Cardiac muscle cell (in vitro differentiated cells and primary cell): ENCODE results near the gene ALK. TPM values are rescaled to one million over a fixed set of nuclear protein-coding genes. Genes with fewer than 3 reads are reported as not detected.

ENCODE experiments used
- DNase-seq, 2 donors: peaks; one replicate each; pipeline versions ENCODE4 v3.0.0 to v3.0.0-alpha.2; 2010 to 2017; ENCODE audit warnings: low read depth in 1 of 2, low spot score in 1 of 2
- H3K27ac ChIP-seq: fragments of 200-600 bp; sonication (generic); 2 replicates; pipeline ENCODE4 v1.5.1; 2016
- H3K27me3 ChIP-seq: fragments of 200-600 bp; sonication (generic); 2 replicates; pipeline ENCODE4 v1.6.0; 2016; ENCODE audit warnings: control low read depth
- H3K36me3 ChIP-seq: fragments of 200-600 bp; sonication (generic); 2 replicates; pipeline ENCODE4 v1.5.1; 2016; ENCODE audit warnings: control low read depth
- H3K4me1 ChIP-seq: fragments of 200-600 bp; sonication (generic); 2 replicates; pipeline ENCODE4 v1.8.1; 2017; ENCODE audit warnings: low read depth, mild to moderate bottlenecking, mixed run types
- H3K4me3 ChIP-seq: fragments of 200-600 bp; sonication (generic); 2 replicates; pipeline ENCODE4 v1.5.1; 2016; ENCODE audit warnings: mild to moderate bottlenecking
- H3K9me3 ChIP-seq: fragments of 200-600 bp; sonication (generic); 2 replicates; pipeline ENCODE4 v1.5.1; 2017; ENCODE audit warnings: low read depth, mild to moderate bottlenecking, control low read depth
- CTCF ChIP-seq: IDR thresholded peaks from 2 replicates; pipeline ENCODE4 v1.5.1; 2012; ENCODE audit warnings: low read depth, mild to moderate bottlenecking, low read length
- polyA plus RNA-seq: library from polyadenylated mRNA; unstranded; fragments of >200 nt; fragmentation: Nextera tagmentation; extraction: Ambion mirVana; gene quantifications from 2 replicates; pipeline ENCODE4 v1.2.1, GENCODE V29; 2016
- total RNA-seq: library from RNA; depleted of rRNA; stranded (reverse); fragments of >200 nt; gene quantifications from 2 replicates; pipeline ENCODE4 v1.2.3, GENCODE V29; 2016

The ALK gene
- total and polyA plus RNA-seq, 2 experiments from 2014 or later: 1.8 to 4.3 TPM

- no peaks in the 10 kb centered on the region for H3K9me3 ChIP-seq
- H3K4me3 ChIP-seq: no peak overlapping the region
- H3K36me3 ChIP-seq: no peaks in the 10 kb centered on the region
- H3K4me1 ChIP-seq: peaks cover 5% of the 10 kb centered on the region
- no peaks in the 10 kb centered on the region for H3K27me3 ChIP-seq
- no peak for TF ChIP-seq CTCF
- no peak overlapping the region for H3K27ac ChIP-seq
- no peak for DNase-seq
Observed at GRCh38 chr2:29878898-29879297, 42.5 kb downstream of the ALK start.

GRCh38 chr2:29876374-29876773 is 45.0 kb downstream of the ALK start:
- H3K4me1 ChIP-seq: peaks cover 5% of the 10 kb centered on the region
- H3K36me3 ChIP-seq: no peaks in the 10 kb centered on the region
- no peak for DNase-seq
- no peak for TF ChIP-seq CTCF
- H3K27ac ChIP-seq: no peak overlapping the region
- no peaks in the 10 kb centered on the region for H3K9me3 ChIP-seq
- H3K27me3 ChIP-seq: no peaks in the 10 kb centered on the region
- H3K4me3 ChIP-seq: no peak overlapping the region

GRCh38 chr2:29874745-29875144 is 46.6 kb downstream of the ALK start:
- Histone ChIP-seq H3K4me3 (no peak overlapping the region), H3K27ac (no peak overlapping the region), H3K27me3 (no peaks in the 10 kb centered on the region), H3K4me1 (peaks cover 5% of the 10 kb centered on the region), H3K9me3 (no peaks in the 10 kb centered on the region), H3K36me3 (no peaks in the 10 kb centered on the region)
- no peak for DNase-seq
- no peak for TF ChIP-seq CTCF

- Histone ChIP-seq H3K4me1 (peaks cover 5% of the 10 kb centered on the region), H3K4me3 (no peak overlapping the region), H3K27ac (no peak overlapping the region), H3K36me3 (no peaks in the 10 kb centered on the region), H3K27me3 (no peaks in the 10 kb centered on the region), H3K9me3 (no peaks in the 10 kb centered on the region)
- no peak for DNase-seq
- TF ChIP-seq CTCF: no peak
Observed at GRCh38 chr2:29872870-29873269, 48.5 kb downstream of the ALK start.

- DNase-seq: no peak
- Histone ChIP-seq H3K9me3 (no peaks in the 10 kb centered on the region), H3K36me3 (no peaks in the 10 kb centered on the region), H3K27ac (no peak overlapping the region), H3K4me3 (no peak overlapping the region), H3K27me3 (no peaks in the 10 kb centered on the region), H3K4me1 (peaks cover 5% of the 10 kb centered on the region)
- TF ChIP-seq CTCF: no peak
Observed at GRCh38 chr2:29871541-29871940, 49.8 kb downstream of the ALK start.

GRCh38 chr2:29865512-29865911 is 55.9 kb downstream of the ALK start:
- Histone ChIP-seq H3K27ac (no peak overlapping the region), H3K4me1 (no peaks in the 10 kb centered on the region), H3K36me3 (no peaks in the 10 kb centered on the region), H3K27me3 (no peaks in the 10 kb centered on the region), H3K4me3 (no peak overlapping the region), H3K9me3 (no peaks in the 10 kb centered on the region)
- no peak for TF ChIP-seq CTCF
- DNase-seq: no peak
